Measurements from ENCODE around the gene AMY1A.
"Not testable (repeated sequence)": the region's sequence is repeated elsewhere in the genome, so short reads cannot be mapped to it uniquely, and the experiment has no call there.

- TF ChIP-seq, protein P1, sequence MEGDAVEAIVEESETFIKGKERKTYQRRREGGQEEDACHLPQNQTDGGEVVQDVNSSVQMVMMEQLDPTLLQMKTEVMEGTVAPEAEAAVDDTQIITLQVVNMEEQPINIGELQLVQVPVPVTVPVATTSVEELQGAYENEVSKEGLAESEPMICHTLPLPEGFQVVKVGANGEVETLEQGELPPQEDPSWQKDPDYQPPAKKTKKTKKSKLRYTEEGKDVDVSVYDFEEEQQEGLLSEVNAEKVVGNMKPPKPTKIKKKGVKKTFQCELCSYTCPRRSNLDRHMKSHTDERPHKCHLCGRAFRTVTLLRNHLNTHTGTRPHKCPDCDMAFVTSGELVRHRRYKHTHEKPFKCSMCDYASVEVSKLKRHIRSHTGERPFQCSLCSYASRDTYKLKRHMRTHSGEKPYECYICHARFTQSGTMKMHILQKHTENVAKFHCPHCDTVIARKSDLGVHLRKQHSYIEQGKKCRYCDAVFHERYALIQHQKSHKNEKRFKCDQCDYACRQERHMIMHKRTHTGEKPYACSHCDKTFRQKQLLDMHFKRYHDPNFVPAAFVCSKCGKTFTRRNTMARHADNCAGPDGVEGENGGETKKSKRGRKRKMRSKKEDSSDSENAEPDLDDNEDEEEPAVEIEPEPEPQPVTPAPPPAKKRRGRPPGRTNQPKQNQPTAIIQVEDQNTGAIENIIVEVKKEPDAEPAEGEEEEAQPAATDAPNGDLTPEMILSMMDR (IDR thresholded peaks at IDR 0.05 in 4 of 5, conservative IDR thresholded peaks at IDR 0.05 in 1 of 5), result not testable (repeated sequence)
- TF ChIP-seq POLR2A (IDR thresholded peaks at IDR 0.05), result not testable (repeated sequence)
Measured at GRCh38 chr1:103641194-103641593, 14.4 kb upstream of the AMY1A start.

Measured in gastrocnemius medialis (tissue), 4 donors.